C4-2B (cell line): ENCODE results near the gene CENPX.
"Not testable (repeated sequence)": the region's sequence is repeated elsewhere in the genome, so short reads cannot be mapped to it uniquely, and the experiment has no call there.

ENCODE experiments used
- ZFX ChIP-seq: fragments of 450-650 bp; IDR thresholded peaks from 2 replicates; pipeline ENCODE4 v1.6.1; 2017
- TF ChIP-seq, protein P1 (sequence below): fragments of 450-650 bp; conservative IDR thresholded peaks from 2 replicates; pipeline ENCODE4 v1.5.1; 2017; ENCODE audit warnings: mild to moderate bottlenecking

GRCh38 chr17:82038796-82039409, 16.2 kb upstream of the CENPX start:
- TF ChIP-seq, protein P1, sequence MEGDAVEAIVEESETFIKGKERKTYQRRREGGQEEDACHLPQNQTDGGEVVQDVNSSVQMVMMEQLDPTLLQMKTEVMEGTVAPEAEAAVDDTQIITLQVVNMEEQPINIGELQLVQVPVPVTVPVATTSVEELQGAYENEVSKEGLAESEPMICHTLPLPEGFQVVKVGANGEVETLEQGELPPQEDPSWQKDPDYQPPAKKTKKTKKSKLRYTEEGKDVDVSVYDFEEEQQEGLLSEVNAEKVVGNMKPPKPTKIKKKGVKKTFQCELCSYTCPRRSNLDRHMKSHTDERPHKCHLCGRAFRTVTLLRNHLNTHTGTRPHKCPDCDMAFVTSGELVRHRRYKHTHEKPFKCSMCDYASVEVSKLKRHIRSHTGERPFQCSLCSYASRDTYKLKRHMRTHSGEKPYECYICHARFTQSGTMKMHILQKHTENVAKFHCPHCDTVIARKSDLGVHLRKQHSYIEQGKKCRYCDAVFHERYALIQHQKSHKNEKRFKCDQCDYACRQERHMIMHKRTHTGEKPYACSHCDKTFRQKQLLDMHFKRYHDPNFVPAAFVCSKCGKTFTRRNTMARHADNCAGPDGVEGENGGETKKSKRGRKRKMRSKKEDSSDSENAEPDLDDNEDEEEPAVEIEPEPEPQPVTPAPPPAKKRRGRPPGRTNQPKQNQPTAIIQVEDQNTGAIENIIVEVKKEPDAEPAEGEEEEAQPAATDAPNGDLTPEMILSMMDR: not testable (repeated sequence)
- TF ChIP-seq ZFX: not testable (repeated sequence)
